Gastroesophageal sphincter (tissue), 3 donors: ENCODE results near the gene SCO2.

Source experiments
- CTCF ChIP-seq, 4 experiments: fragments of 200-600 bp in 2 of 4; fragments of 450-650 bp in 2 of 4; sonication (generic) in 1 of 4; IDR thresholded peaks; one replicate each; pipeline ENCODE4 v1.5.1; 2017 to 2019; ENCODE audit warnings: antibody characterized with exemption in 4 of 4, mild to moderate bottlenecking in 2 of 4, moderate library complexity in 2 of 4
- EP300 ChIP-seq: sonication (generic); formaldehyde crosslinking; IDR thresholded peaks from one replicate; pipeline ENCODE4 v1.6.1; 2017; ENCODE audit warnings: antibody characterized with exemption, mild to moderate bottlenecking
- POLR2A ChIP-seq, 2 donors: fragments of 450-650 bp; IDR thresholded peaks; one replicate each; pipeline ENCODE4 v1.6.1; 2017; ENCODE audit warnings: antibody characterized with exemption in 2 of 2, mild to moderate bottlenecking in 2 of 2, moderate library complexity in 1 of 2
- POLR2AphosphoS5 ChIP-seq: sonication (generic); formaldehyde crosslinking; IDR thresholded peaks from one replicate; pipeline ENCODE4 v1.6.1; 2017; ENCODE audit warnings: antibody characterized with exemption

- TF ChIP-seq CTCF (IDR thresholded peaks at IDR 0.05) (no peak), POLR2A (IDR thresholded peaks at IDR 0.05) (no peak), POLR2AphosphoS5 (no peak), EP300 (no peak)
These were observed 1.7 kb upstream of the SCO2 start for GRCh38 chr22:50526834-50527801.
